Activated CD8-positive, alpha-beta memory T cell treated with anti-CD3 and anti-CD28 coated beads for 1 hour (primary cell): ENCODE results near the gene DLGAP1.
A peak's percentile ranks its signal among the peaks of the same experiment; 100 is the strongest.

ENCODE experiments used
- DNase-seq, 2 donors: peaks; one replicate each; pipeline ENCODE4 v3.0.0-alpha.2; 2020; ENCODE audit warnings: low read depth in 1 of 2; ENCODE audit errors: extremely low read depth in 1 of 2

DLGAP1 gene

GRCh38 chr18:4016391-4017049 is 438.6 kb downstream of the DLGAP1 start:
- no peak for DNase-seq

GRCh38 chr18:4007846-4008245 is 447.3 kb downstream of the DLGAP1 start:
- no peak for DNase-seq

- no peak for DNase-seq
Observed at GRCh38 chr18:4004183-4004829, 450.8 kb downstream of the DLGAP1 start.

GRCh38 chr18:3998698-3999333 is 456.3 kb downstream of the DLGAP1 start:
- DNase-seq: no peak

GRCh38 chr18:3995476-3996102 is 459.5 kb downstream of the DLGAP1 start:
- peak in 1 of 2 donors; percentile 3 for DNase-seq

- no peak for DNase-seq
Observed at GRCh38 chr18:3993941-3994687, 461.0 kb downstream of the DLGAP1 start.

GRCh38 chr18:3985664-3986063 is 469.4 kb downstream of the DLGAP1 start:
- no peak for DNase-seq

- no peak for DNase-seq
Observed at GRCh38 chr18:3985020-3985419, 470.1 kb downstream of the DLGAP1 start.

- no peak for DNase-seq
Observed at GRCh38 chr18:3984163-3984757, 470.8 kb downstream of the DLGAP1 start.

GRCh38 chr18:3983351-3983969 is 471.6 kb downstream of the DLGAP1 start:
- DNase-seq: no peak

GRCh38 chr18:3982541-3982940 is 472.6 kb downstream of the DLGAP1 start:
- no peak for DNase-seq

- DNase-seq: no peak
Observed at GRCh38 chr18:3979024-3979423, 476.1 kb downstream of the DLGAP1 start.

- no peak for DNase-seq
Observed at GRCh38 chr18:3973191-3973850, 481.8 kb downstream of the DLGAP1 start.

GRCh38 chr18:3972291-3972930 is 482.7 kb downstream of the DLGAP1 start:
- DNase-seq: no peak

- DNase-seq: no peak
Observed at GRCh38 chr18:3970929-3971328, 484.2 kb downstream of the DLGAP1 start.

- no peak for DNase-seq
Observed at GRCh38 chr18:3967359-3968180, 487.5 kb downstream of the DLGAP1 start.

- DNase-seq: no peak
Observed at GRCh38 chr18:3966642-3967358, 488.3 kb downstream of the DLGAP1 start.

GRCh38 chr18:3966246-3966641 is 488.9 kb downstream of the DLGAP1 start:
- DNase-seq: no peak
